Vagina (tissue), 2 donors: ENCODE data around the gene PARD3. TPM values are rescaled to one million over a fixed set of nuclear protein-coding genes. Genes with fewer than 3 reads are reported as not detected.
"Not testable (repeated sequence)": the region's sequence is repeated elsewhere in the genome, so short reads cannot be mapped to it uniquely, and the experiment has no call there.

Source experiments
- DNase-seq, 2 donors: peaks; one replicate each; pipeline ENCODE4 v3.0.0-alpha.2; 2017; ENCODE audit errors: extremely low spot score in 2 of 2
- H3K27ac ChIP-seq: fragments of 200-600 bp; sonication (generic); one replicate; pipeline ENCODE4 v1.5.1; 2019
- H3K27me3 ChIP-seq: fragments of 200-600 bp; sonication (generic); one replicate; pipeline ENCODE4 v1.5.1; 2019
- H3K36me3 ChIP-seq, 2 donors: fragments of 200-600 bp; sonication (generic); one replicate each; pipeline ENCODE4 v1.5.1; 2017 to 2019
- H3K4me1 ChIP-seq: fragments of 200-600 bp; sonication (generic); one replicate; pipeline ENCODE4 v1.5.1; 2019
- H3K4me3 ChIP-seq, 2 donors: fragments of 200-600 bp; sonication (generic); 1 replicate in 1 of 2; 2 replicates in 1 of 2; pipeline ENCODE4 v1.5.1; 2016 to 2019
- H3K9me3 ChIP-seq: fragments of 200-600 bp; sonication (generic); one replicate; pipeline ENCODE4 v1.5.1; 2019
- CTCF ChIP-seq, 3 experiments: fragments of 450-650 bp in 2 of 3; fragments of 200-600 bp in 1 of 3; sonication (generic) in 1 of 3; IDR thresholded peaks; one replicate each; pipeline ENCODE4 v1.5.1; 2017 to 2019; ENCODE audit warnings: antibody characterized with exemption in 3 of 3, mild to moderate bottlenecking in 2 of 3, moderate library complexity in 2 of 3
- POLR2A ChIP-seq, 2 donors: fragments of 450-650 bp; IDR thresholded peaks; one replicate each; pipeline ENCODE4 v1.6.1; 2017; ENCODE audit warnings: antibody characterized with exemption in 2 of 2, mild to moderate bottlenecking in 2 of 2, moderate library complexity in 2 of 2
- POLR2AphosphoS5 ChIP-seq, 2 donors: sonication (generic); formaldehyde crosslinking; IDR thresholded peaks; one replicate each; pipeline ENCODE4 v1.9.0; 2017; ENCODE audit warnings: antibody characterized with exemption in 2 of 2, mild to moderate bottlenecking in 2 of 2, low read depth in 1 of 2; ENCODE audit not compliant: insufficient read depth in 1 of 2
- intact Hi-C: fragments of 100-400 bp; cut with DNase I; formaldehyde crosslinking; loops from one replicate; pipeline ENCODE4 v1.15.1; 2023
- total RNA-seq: library from RNA; depleted of rRNA; stranded (reverse); fragments of >200 nt; gene quantifications from one replicate; pipeline ENCODE4 v1.2.3, GENCODE V29; 2016

The PARD3 gene
- total RNA-seq, 1 donor from 2014 or later = 95.5 TPM

- H3K27me3 ChIP-seq = no peaks in the 10 kb centered on the region
- no peak for DNase-seq
- TF ChIP-seq CTCF (IDR thresholded peaks at IDR 0.05) (no peak), POLR2AphosphoS5 (IDR thresholded peaks at IDR 0.05; ENCODE audit: insufficient read depth in 1 of 2, low read depth in 1 of 2) (no peak), POLR2A (IDR thresholded peaks at IDR 0.05) (no peak)
- intact Hi-C loops = no loop called here
- H3K27ac ChIP-seq = no peak overlapping the region
- H3K4me1 ChIP-seq = peaks cover 6% of the 10 kb centered on the region
- H3K4me3 ChIP-seq = no peak overlapping the region
- H3K9me3 ChIP-seq = no peaks in the 10 kb centered on the region
- H3K36me3 ChIP-seq = no peaks in the 10 kb centered on the region
Measured at GRCh38 chr10:34444223-34445183, 370.6 kb downstream of the PARD3 start.

GRCh38 chr10:34439386-34439785 lies 375.7 kb downstream of the PARD3 start:
- H3K4me3 ChIP-seq, H3K36me3 ChIP-seq, H3K9me3 ChIP-seq, H3K27me3 ChIP-seq, H3K27ac ChIP-seq, DNase-seq, intact Hi-C loops: not testable (repeated sequence)
- peaks cover 10% of the 10 kb centered on the region for H3K4me1 ChIP-seq

DNA sequence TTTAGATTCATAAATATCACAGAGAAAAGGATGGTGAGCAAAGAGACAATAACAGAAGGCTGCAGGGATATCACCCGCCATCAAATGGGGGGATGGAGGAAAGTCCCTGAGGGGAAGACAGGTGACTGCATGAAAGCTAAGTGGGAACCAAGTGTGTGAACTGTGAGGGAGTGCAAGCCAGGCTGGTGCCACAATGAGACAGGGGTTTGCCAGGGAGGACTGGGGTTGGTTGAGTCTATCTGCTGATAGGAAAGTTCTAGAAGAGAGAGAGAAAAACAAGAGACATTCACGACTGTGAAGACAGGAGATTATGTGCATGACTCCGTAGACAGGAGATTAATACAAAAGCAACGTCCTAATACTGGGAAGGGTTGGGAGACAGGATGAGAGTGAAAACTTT lies 376.4 kb downstream of the PARD3 start:
- H3K27ac ChIP-seq = no peak overlapping the region
- H3K9me3 ChIP-seq = no peaks in the 10 kb centered on the region
- H3K36me3 ChIP-seq = no peaks in the 10 kb centered on the region
- no peak overlapping the region for H3K4me3 ChIP-seq
- H3K4me1 ChIP-seq = peaks cover 12% of the 10 kb centered on the region
- TF ChIP-seq CTCF (IDR thresholded peaks at IDR 0.05) (no peak), POLR2AphosphoS5 (IDR thresholded peaks at IDR 0.05; ENCODE audit: insufficient read depth in 1 of 2, low read depth in 1 of 2) (no peak)
- intact Hi-C loops = no loop called here
- no peaks in the 10 kb centered on the region for H3K27me3 ChIP-seq
- DNase-seq = no peak

- DNase-seq = no peak
- Histone ChIP-seq H3K4me1 (peaks cover 20% of the 10 kb centered on the region), H3K4me3 (no peak overlapping the region), H3K27me3 (no peaks in the 10 kb centered on the region), H3K36me3 (no peaks in the 10 kb centered on the region), H3K27ac (no peak overlapping the region), H3K9me3 (no peaks in the 10 kb centered on the region)
- intact Hi-C loops = no loop called here
- no peak for TF ChIP-seq CTCF (IDR thresholded peaks at IDR 0.05)
- no peak for TF ChIP-seq POLR2A (IDR thresholded peaks at IDR 0.05)
- TF ChIP-seq POLR2AphosphoS5 (IDR thresholded peaks at IDR 0.05; ENCODE audit: insufficient read depth in 1 of 2, low read depth in 1 of 2) = no peak
Measured at GRCh38 chr10:34437906-34438305, 377.2 kb downstream of the PARD3 start.

DNA sequence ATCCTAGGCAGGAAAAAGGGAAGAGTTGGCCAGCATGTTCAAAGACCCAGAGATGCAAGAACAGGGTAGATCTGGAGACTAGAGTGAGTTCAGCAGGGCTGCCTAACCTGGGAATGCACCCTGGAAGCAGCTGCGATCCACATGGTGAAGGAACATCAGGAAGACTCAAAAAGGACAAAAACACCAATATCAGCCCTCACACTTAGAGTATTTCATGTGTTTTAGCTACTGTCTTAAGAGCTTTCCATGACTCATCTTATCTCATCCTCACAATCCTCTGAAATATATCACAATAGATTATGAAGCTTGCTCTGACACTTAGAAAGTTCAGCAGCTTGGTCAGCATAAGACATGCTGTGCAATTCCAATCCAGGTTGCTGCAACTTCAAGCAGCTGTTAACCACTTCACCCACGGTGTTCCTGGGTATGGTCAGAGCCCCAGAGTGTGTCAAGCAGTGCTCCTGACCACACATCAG lies 380.9 kb downstream of the PARD3 start:
- DNase-seq = no peak
- Histone ChIP-seq H3K36me3 (no peaks in the 10 kb centered on the region), H3K9me3 (no peaks in the 10 kb centered on the region), H3K27me3 (no peaks in the 10 kb centered on the region), H3K4me1 (peaks cover 25% of the 10 kb centered on the region), H3K27ac (no peak overlapping the region), H3K4me3 (no peak overlapping the region)
- no peak for TF ChIP-seq CTCF (IDR thresholded peaks at IDR 0.05)
- TF ChIP-seq POLR2A (IDR thresholded peaks at IDR 0.05) = no peak
- TF ChIP-seq POLR2AphosphoS5 (IDR thresholded peaks at IDR 0.05; ENCODE audit: insufficient read depth in 1 of 2, low read depth in 1 of 2) = no peak
- intact Hi-C loops = no loop called here
